Muscle layer of colon (tissue), 2 donors: Measurements from ENCODE around the gene EPN2.

Experiments used
- H3K27ac ChIP-seq: one replicate; pipeline ENCODE4 v1.7.0; 2013; ENCODE audit warnings: low read depth, mild to moderate bottlenecking, low read length, moderate library complexity
- H3K27me3 ChIP-seq, 2 donors: one replicate each; pipeline ENCODE4 v1.7.0; 2013; ENCODE audit warnings: low read length in 2 of 2, mild to moderate bottlenecking in 2 of 2; ENCODE audit not compliant: insufficient read depth in 2 of 2, control insufficient read depth in 1 of 2
- H3K36me3 ChIP-seq: one replicate; pipeline ENCODE4 v1.7.0; 2013; ENCODE audit warnings: mild to moderate bottlenecking, low read length; ENCODE audit not compliant: insufficient read depth
- H3K4me1 ChIP-seq: one replicate; pipeline ENCODE4 v1.7.0; 2013; ENCODE audit warnings: mild to moderate bottlenecking, low read length; ENCODE audit not compliant: insufficient read depth
- H3K4me3 ChIP-seq, 2 donors: one replicate each; pipeline ENCODE4 v1.7.0; 2013; ENCODE audit warnings: low read length in 2 of 2, low read depth in 1 of 2, mild to moderate bottlenecking in 1 of 2, moderate library complexity in 1 of 2
- H3K9ac ChIP-seq: one replicate; pipeline ENCODE4 v1.7.0; 2013; ENCODE audit warnings: low read length
- H3K9me3 ChIP-seq: one replicate; pipeline ENCODE4 v1.7.0; 2013; ENCODE audit warnings: mild to moderate bottlenecking, low read length
- donor health status: abdominal sarcoma.
- donor health status: Adenocarcinoma of cecum.

Gene EPN2

DNA sequence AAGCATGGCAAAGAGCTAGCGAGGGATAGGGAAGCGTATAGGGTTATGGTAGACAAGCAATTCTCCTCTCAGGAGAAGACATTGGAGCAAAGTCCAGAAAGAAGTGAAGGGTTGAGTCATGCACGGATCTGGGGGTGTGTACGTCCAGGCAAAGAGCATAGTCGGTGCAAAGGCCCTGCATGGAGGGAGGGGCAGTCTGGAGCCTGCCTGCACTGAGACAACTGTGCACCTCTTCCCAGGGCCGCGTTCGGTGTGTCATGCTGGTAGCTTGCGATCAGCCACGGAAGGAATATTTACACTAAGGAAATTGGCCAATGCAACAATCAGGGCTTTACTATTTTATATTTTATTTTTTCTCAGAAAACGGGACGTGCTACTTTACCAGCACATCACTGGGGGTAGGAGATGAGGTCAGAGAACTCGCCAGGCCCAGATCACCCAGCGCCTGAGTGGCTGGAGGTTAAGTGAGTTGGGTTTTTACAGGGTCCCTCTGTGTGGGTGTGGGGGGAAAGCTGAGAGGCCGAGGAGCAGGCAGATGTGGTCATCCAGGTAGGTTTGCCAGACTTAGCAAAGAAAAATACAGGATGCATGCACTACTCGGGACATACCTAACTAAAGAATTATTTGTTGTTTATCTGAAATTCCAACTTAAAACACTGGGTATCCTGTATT is 132.1 kb downstream of the EPN2 start:
- H3K4me1 ChIP-seq = no peaks in the 10 kb centered on the region
- H3K27ac ChIP-seq = no peak overlapping the region
- H3K27me3 ChIP-seq = no peaks in the 10 kb centered on the region
- H3K36me3 ChIP-seq = no peaks in the 10 kb centered on the region
- no peaks in the 10 kb centered on the region for H3K9me3 ChIP-seq
- no peak overlapping the region for H3K9ac ChIP-seq
- H3K4me3 ChIP-seq = no peak overlapping the region

DNA sequence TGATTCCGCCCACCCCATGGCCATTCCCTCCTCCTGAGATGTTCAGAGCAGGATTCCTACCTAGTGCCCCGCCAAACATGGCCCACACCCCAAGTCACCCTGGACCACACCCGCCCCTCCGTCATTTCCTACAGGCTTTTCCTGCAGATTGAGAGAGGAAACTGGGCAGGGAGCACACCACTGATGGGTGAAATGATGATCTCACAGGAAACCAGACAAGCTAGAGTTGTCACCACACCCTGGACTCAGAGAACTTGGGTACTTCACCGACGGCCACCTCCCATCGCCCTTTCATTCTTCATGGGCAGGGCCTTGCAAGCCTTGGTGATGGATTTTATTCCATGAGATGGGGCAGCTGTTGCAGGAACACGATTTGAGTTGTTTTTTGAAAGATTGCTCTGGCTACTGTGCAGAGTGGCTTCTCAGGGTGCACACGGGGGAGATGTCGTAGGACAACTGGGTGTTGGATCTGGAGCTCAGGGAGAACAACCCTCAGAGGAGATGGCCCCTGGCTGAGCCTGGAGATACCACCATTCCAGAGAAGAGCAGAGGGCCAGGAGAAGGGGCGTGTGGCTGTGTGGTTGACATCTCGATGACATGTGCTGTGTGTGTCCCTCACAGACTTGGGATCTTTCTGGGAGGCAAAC is 132.8 kb downstream of the EPN2 start:
- no peaks in the 10 kb centered on the region for H3K27me3 ChIP-seq
- no peaks in the 10 kb centered on the region for H3K36me3 ChIP-seq
- H3K27ac ChIP-seq = no peak overlapping the region
- H3K9me3 ChIP-seq = no peaks in the 10 kb centered on the region
- H3K4me1 ChIP-seq = no peaks in the 10 kb centered on the region
- H3K9ac ChIP-seq = no peak overlapping the region
- no peak overlapping the region for H3K4me3 ChIP-seq

GRCh38 chr17:19370493-19370960 is 133.4 kb downstream of the EPN2 start:
- Histone ChIP-seq H3K27me3 (no peaks in the 10 kb centered on the region), H3K36me3 (no peaks in the 10 kb centered on the region), H3K9ac (no peak overlapping the region), H3K27ac (no peak overlapping the region), H3K4me3 (no peak overlapping the region), H3K4me1 (no peaks in the 10 kb centered on the region), H3K9me3 (no peaks in the 10 kb centered on the region)

- Histone ChIP-seq H3K4me3 (no peak overlapping the region), H3K27me3 (no peaks in the 10 kb centered on the region), H3K36me3 (no peaks in the 10 kb centered on the region), H3K9me3 (no peaks in the 10 kb centered on the region), H3K9ac (no peak overlapping the region), H3K27ac (no peak overlapping the region), H3K4me1 (no peaks in the 10 kb centered on the region)
Measured at GRCh38 chr17:19371259-19372010, 134.3 kb downstream of the EPN2 start.

DNA sequence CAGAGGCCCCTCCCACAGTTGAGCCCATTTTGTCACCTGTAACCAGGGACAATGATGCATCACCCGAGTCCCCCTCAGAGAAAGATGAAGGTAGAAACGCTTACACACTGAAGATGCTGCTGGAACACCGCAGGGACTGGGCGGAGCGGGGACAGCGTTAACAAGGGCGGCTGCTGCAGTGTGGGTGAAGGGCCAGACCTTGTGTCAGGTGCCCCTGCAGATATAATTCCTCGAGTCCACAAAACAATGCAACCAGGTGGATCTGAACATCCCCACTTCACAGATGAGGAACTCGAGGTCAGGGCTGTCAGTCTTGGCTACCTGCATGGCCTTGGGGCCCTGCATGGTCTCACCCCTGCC is 134.8 kb downstream of the EPN2 start:
- Histone ChIP-seq H3K4me3 (no peak overlapping the region), H3K27ac (no peak overlapping the region), H3K9ac (no peak overlapping the region), H3K9me3 (no peaks in the 10 kb centered on the region), H3K27me3 (no peaks in the 10 kb centered on the region), H3K4me1 (peaks cover 3% of the 10 kb centered on the region), H3K36me3 (no peaks in the 10 kb centered on the region)

- Histone ChIP-seq H3K9ac (no peak overlapping the region), H3K27me3 (no peaks in the 10 kb centered on the region), H3K4me1 (peaks cover 6% of the 10 kb centered on the region), H3K4me3 (no peak overlapping the region), H3K9me3 (no peaks in the 10 kb centered on the region), H3K27ac (no peak overlapping the region), H3K36me3 (no peaks in the 10 kb centered on the region)
Measured at GRCh38 chr17:19372439-19372838, 135.3 kb downstream of the EPN2 start.

DNA sequence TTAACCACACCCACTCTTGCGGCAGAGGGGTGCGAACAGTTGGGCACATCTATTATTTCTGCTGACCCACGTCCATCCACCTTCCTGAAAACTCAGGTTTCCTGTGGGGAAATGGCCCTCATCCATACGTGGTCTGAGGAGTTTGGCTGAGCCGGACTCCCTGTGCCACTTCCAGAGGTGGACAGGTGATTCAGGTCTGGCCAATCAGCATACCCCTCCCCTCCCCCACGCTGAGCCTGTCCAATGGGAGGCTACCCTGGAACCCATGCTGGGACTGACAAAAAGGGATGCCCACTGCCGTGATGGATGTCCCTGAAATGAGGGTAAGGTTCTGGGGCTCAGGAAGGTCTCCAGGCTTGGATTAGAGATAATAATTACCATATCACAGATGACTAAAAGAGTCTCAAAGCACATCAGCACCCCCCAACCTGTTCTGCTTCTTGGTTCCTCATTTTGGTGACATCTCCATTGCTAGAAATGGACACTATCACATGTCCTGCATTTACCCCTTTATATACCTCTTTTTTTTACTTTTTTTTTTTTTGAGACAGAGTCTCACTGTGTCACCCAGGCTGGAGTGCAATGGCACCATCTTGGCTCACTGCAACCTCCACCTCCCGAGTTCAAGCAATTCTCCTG is 135.8 kb downstream of the EPN2 start:
- Histone ChIP-seq H3K4me3 (no peak overlapping the region), H3K27ac (no peak overlapping the region), H3K9ac (no peak overlapping the region), H3K27me3 (no peaks in the 10 kb centered on the region), H3K9me3 (no peaks in the 10 kb centered on the region), H3K36me3 (no peaks in the 10 kb centered on the region), H3K4me1 (peaks cover 6% of the 10 kb centered on the region)

DNA sequence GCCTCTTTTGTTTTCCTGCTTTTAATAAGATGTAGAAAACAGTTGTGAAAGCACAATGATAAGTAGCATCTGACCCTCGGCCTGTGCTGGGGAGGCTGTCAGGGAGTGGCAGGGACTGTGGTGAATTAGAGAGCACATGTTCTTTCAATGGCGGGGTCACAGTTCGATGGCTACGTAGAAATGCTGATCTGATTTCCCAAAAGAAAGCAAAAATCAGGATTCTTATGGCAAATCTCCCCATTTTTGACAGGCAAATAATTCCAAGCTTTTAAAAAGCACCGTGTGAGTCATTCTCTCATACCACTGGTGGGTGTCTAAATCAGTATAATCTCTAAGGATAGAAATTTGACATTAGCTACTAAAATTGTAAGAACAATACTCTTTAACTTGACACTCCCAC is 137.0 kb downstream of the EPN2 start:
- Histone ChIP-seq H3K9me3 (no peaks in the 10 kb centered on the region), H3K36me3 (no peaks in the 10 kb centered on the region), H3K27me3 (no peaks in the 10 kb centered on the region), H3K27ac (no peak overlapping the region), H3K4me3 (no peak overlapping the region), H3K4me1 (peaks cover 9% of the 10 kb centered on the region), H3K9ac (no peak overlapping the region)

GRCh38 chr17:19375732-19376131 is 138.6 kb downstream of the EPN2 start:
- Histone ChIP-seq H3K36me3 (peaks cover 13% of the 10 kb centered on the region), H3K27ac (no peak overlapping the region), H3K4me1 (peaks cover 24% of the 10 kb centered on the region), H3K27me3 (no peaks in the 10 kb centered on the region), H3K4me3 (no peak overlapping the region), H3K9ac (no peak overlapping the region), H3K9me3 (no peaks in the 10 kb centered on the region)

- peaks cover 24% of the 10 kb centered on the region for H3K4me1 ChIP-seq
- H3K36me3 ChIP-seq = peaks cover 23% of the 10 kb centered on the region
- no peaks in the 10 kb centered on the region for H3K9me3 ChIP-seq
- peak overlapping the region; percentile 52 to 82 for H3K4me3 ChIP-seq
- peak overlapping the region; percentile 96 for H3K27ac ChIP-seq
- H3K9ac ChIP-seq = peak overlapping the region; percentile 62
- H3K27me3 ChIP-seq = no peaks in the 10 kb centered on the region
Measured at GRCh38 chr17:19376811-19377210, 139.6 kb downstream of the EPN2 start.

GRCh38 chr17:19377602-19378415 is 140.6 kb downstream of the EPN2 start:
- Histone ChIP-seq H3K36me3 (peaks cover 31% of the 10 kb centered on the region), H3K4me1 (peaks cover 31% of the 10 kb centered on the region), H3K27ac (peak overlapping the region; percentile 96), H3K9me3 (no peaks in the 10 kb centered on the region), H3K27me3 (no peaks in the 10 kb centered on the region), H3K9ac (peak overlapping the region; percentile 62), H3K4me3 (peak overlapping the region; percentile 64 to 82)
